BE2C (cell line): Measurements from ENCODE around the gene CCDC32.

Experiments used
- DNase-seq: peaks from one replicate; pipeline ENCODE4 v3.0.0-alpha.2; 2020
- H3K27me3 ChIP-seq: fragments of 250-450 bp; sonication (Bioruptor Pico); 2 replicates; pipeline ENCODE4 v1.5.1; 2020; ENCODE audit warnings: mild to moderate bottlenecking
- H3K36me3 ChIP-seq: fragments of 250-450 bp; sonication (Bioruptor Pico); 2 replicates; pipeline ENCODE4 v1.5.1; 2020; ENCODE audit warnings: mild to moderate bottlenecking
- H3K4me1 ChIP-seq: fragments of 250-450 bp; sonication (Bioruptor Pico); 2 replicates; pipeline ENCODE4 v1.5.1; 2020
- H3K4me3 ChIP-seq: 2 replicates; pipeline ENCODE4 v1.5.1; 2011; ENCODE audit warnings: low read depth, low read length
- H3K9me3 ChIP-seq: fragments of 250-450 bp; sonication (Bioruptor Pico); 2 replicates; pipeline ENCODE4 v1.5.1; 2020
- TF ChIP-seq, protein P1 (sequence below): IDR thresholded peaks from 2 replicates; pipeline ENCODE4 v1.5.1; 2012; ENCODE audit warnings: mild to moderate bottlenecking, low read depth, low read length

The CCDC32 gene

DNA sequence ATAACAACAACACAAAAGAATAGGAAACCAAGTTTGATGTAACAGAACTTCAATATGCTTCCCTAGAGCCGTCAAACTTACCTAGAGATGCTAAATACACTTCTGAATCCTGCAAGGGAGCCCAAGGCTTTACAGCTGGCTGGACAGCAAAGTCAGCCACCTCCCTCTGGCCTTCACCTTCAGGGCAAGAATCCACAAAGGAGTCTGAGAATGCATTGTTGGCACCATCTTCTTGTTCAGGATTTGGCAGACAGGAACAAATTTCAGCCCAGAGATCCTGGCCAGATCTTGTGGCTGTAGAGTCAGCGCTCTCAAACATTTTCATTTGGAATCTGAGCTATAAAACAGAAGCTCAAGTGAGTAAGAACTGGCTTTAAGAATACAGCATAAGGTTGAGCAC, 2.2 kb downstream of the CCDC32 start:
- H3K9me3 ChIP-seq = no peaks in the 10 kb centered on the region
- H3K36me3 ChIP-seq = peaks cover 10% of the 10 kb centered on the region
- no peak overlapping the region for H3K4me3 ChIP-seq
- no peaks in the 10 kb centered on the region for H3K4me1 ChIP-seq
- DNase-seq = no peak
- H3K27me3 ChIP-seq = no peaks in the 10 kb centered on the region
- TF ChIP-seq, protein P1, sequence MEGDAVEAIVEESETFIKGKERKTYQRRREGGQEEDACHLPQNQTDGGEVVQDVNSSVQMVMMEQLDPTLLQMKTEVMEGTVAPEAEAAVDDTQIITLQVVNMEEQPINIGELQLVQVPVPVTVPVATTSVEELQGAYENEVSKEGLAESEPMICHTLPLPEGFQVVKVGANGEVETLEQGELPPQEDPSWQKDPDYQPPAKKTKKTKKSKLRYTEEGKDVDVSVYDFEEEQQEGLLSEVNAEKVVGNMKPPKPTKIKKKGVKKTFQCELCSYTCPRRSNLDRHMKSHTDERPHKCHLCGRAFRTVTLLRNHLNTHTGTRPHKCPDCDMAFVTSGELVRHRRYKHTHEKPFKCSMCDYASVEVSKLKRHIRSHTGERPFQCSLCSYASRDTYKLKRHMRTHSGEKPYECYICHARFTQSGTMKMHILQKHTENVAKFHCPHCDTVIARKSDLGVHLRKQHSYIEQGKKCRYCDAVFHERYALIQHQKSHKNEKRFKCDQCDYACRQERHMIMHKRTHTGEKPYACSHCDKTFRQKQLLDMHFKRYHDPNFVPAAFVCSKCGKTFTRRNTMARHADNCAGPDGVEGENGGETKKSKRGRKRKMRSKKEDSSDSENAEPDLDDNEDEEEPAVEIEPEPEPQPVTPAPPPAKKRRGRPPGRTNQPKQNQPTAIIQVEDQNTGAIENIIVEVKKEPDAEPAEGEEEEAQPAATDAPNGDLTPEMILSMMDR = no peak

DNA sequence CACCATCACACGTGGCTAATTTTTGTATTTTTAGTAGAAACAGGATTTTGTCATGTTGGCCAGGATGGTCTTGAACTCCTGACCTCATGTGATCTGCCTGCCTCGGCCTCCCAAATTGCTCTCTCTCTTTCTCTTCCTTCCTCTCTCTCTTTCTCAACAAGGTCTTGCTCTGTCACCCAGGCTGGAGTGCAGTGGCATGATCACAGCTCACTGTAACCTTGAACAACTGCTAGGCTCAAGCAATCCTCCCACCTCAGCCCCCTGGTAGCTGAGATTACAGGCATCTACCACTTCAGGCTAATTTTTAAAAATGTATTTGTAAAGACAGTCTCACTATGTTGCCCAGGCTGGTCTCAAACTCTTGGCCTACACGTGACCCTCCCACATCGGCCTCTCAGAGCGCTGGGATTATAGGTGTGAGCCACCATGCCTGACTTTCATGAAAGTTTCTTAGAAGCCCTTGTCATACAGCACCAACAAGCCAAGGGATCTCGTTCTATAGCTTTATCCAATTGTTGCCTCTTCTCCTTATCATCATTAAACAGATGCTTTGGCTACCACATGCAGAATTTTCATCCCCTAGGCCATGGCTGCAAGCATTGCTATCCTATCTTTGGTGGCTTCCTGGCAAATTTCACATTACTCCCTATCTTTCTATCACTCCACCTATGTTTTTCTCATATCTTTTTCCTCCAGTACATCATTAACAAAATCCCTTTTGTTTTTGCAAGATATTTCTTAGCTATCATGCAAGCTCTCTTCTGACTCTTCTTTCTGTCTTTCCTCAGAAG, 5.7 kb downstream of the CCDC32 start:
- Histone ChIP-seq H3K4me1 (no peaks in the 10 kb centered on the region), H3K36me3 (peaks cover 25% of the 10 kb centered on the region), H3K27me3 (no peaks in the 10 kb centered on the region), H3K9me3 (no peaks in the 10 kb centered on the region), H3K4me3 (no peak overlapping the region)
- TF ChIP-seq, protein P1 = no peak
- DNase-seq = no peak

DNA sequence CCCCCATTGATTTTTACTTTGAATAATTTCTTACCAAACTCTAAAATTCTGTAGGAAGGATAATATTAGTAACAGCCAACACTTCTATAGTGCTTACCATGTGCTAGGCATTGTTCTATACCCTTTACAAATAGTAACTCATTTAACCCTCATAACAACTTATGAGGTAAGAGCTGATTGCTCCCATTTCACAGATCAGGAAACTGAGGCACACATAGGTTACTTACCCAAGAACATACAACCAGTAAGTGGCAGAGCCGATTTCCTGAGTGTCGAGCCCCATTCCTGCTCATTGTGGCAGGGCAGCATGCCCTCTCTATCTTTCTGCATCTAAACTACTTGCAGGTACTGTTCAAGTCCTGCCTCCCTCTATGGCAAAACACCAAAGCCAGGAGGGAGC, 9.0 kb downstream of the CCDC32 start:
- Histone ChIP-seq H3K36me3 (peaks cover 33% of the 10 kb centered on the region), H3K4me3 (no peak overlapping the region), H3K27me3 (no peaks in the 10 kb centered on the region), H3K9me3 (no peaks in the 10 kb centered on the region), H3K4me1 (no peaks in the 10 kb centered on the region)
- DNase-seq = no peak
- TF ChIP-seq, protein P1 = no peak

DNA sequence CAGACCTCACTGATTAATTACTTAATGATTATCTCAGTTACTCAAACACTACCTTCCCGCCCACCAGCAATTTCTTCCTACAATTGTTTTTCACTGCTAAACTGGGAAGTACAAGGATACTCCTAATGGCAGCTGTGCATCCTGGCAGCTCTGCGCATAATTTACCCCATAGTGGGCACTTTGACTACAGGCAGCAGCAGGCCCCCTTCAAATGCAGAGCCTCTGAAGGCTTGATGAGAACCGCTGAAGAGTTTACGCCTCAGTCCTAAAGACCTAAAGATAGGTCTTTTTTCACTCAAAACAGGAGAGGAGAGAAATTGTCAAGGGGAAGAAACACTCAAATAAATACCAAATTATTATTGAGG, 10.7 kb downstream of the CCDC32 start:
- no peaks in the 10 kb centered on the region for H3K4me1 ChIP-seq
- H3K27me3 ChIP-seq = no peaks in the 10 kb centered on the region
- TF ChIP-seq, protein P1 = no peak
- peaks cover 38% of the 10 kb centered on the region for H3K36me3 ChIP-seq
- no peak for DNase-seq
- no peak overlapping the region for H3K4me3 ChIP-seq
- no peaks in the 10 kb centered on the region for H3K9me3 ChIP-seq

DNA sequence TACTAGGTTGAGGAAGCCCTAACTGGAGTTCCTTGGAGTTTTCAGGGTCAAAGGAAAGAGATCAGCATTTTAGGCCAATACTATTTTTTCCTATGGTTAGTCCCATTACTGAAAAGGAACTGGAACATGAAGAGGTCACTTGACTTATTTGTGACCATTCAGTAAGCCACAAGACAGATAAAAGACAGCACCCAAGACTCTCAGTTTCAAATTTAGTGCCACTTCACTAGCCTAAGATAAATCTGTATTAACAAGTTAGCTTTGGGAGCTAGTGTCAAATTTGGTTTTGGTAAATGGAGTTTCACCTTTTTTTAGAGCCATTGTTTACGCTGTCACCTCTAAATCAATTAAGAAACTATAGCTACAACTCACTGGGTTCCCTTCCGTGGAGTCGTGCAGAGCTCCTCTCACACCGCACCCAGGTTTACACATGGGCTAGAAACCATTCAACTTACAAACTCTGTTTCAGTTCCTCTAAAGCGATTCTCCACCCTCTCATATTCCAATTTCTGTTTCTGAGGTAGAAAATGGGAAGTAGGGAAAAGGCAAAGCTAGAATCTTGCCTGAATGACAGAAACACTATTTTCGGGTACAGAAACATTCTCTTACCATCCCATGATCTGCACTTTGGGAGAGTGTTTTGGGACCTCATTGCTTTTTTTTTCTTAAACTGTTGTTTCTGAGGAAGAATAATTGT, 14.4 kb downstream of the CCDC32 start:
- TF ChIP-seq, protein P1 = no peak
- Histone ChIP-seq H3K27me3 (no peaks in the 10 kb centered on the region), H3K9me3 (no peaks in the 10 kb centered on the region), H3K4me1 (no peaks in the 10 kb centered on the region), H3K4me3 (no peak overlapping the region), H3K36me3 (peaks cover 41% of the 10 kb centered on the region)
- no peak for DNase-seq

DNA sequence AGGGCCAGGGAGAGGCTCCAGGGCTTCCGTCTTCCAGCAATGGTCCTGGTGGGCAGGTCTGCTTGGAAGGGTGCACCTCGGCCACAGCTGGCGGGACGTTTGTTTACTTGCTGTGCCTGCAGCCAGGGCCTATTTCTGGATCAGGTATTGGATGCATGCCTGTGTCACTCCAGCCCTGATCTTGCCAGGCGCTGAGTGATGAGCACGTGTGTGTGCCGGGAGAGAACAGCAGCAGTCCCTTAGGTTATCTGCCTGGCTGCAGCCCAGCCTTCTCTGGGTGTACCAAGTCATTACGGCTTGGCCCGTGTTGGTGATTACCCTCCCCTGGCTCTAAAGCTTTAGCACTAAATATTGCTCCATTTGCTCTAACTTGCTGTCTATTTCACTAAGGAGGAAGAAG, 14.9 kb downstream of the CCDC32 start:
- TF ChIP-seq, protein P1 = no peak
- Histone ChIP-seq H3K36me3 (peaks cover 38% of the 10 kb centered on the region), H3K27me3 (no peaks in the 10 kb centered on the region), H3K4me3 (no peak overlapping the region), H3K4me1 (no peaks in the 10 kb centered on the region), H3K9me3 (no peaks in the 10 kb centered on the region)
- DNase-seq = no peak
